Choroid plexus epithelial cell (primary cell): ENCODE data around the gene SMCO4.

Experiments used
- DNase-seq: peaks from one replicate; pipeline ENCODE4 v3.0.0-alpha.2; 2010; ENCODE audit warnings: low read depth
- H3K4me3 ChIP-seq: 2 replicates; pipeline ENCODE4 v1.5.1; 2011; ENCODE audit warnings: low read depth, mild to moderate bottlenecking, control low read depth, low read length, moderate library complexity
- TF ChIP-seq, protein P1 (sequence below): conservative IDR thresholded peaks from 2 replicates; pipeline ENCODE4 v1.5.1; 2011; ENCODE audit warnings: low read depth, mild to moderate bottlenecking, control low read depth, inconsistent platforms, low read length, moderate library complexity

Gene SMCO4

DNA sequence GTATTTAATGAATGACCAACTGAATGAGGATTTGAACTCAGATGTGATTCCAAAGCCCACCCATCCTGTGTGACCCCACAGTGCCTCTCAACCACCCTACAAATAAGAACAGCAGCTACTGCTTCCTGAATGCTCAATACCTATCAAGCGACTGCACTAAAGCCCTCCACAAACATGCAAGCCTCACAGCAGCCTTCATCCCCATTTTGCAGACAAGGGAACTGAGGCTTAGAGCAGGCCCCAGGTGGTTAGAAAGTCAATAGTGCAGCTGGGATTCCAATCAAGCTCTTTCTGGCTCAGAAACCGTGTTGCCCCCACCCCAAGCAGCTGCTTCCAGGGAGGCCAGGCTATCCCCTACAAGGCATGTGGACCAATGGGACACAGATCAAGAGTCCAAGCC, 57.2 kb downstream of the SMCO4 start:
- H3K4me3 ChIP-seq = no peak overlapping the region
- TF ChIP-seq, protein P1, sequence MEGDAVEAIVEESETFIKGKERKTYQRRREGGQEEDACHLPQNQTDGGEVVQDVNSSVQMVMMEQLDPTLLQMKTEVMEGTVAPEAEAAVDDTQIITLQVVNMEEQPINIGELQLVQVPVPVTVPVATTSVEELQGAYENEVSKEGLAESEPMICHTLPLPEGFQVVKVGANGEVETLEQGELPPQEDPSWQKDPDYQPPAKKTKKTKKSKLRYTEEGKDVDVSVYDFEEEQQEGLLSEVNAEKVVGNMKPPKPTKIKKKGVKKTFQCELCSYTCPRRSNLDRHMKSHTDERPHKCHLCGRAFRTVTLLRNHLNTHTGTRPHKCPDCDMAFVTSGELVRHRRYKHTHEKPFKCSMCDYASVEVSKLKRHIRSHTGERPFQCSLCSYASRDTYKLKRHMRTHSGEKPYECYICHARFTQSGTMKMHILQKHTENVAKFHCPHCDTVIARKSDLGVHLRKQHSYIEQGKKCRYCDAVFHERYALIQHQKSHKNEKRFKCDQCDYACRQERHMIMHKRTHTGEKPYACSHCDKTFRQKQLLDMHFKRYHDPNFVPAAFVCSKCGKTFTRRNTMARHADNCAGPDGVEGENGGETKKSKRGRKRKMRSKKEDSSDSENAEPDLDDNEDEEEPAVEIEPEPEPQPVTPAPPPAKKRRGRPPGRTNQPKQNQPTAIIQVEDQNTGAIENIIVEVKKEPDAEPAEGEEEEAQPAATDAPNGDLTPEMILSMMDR = no peak
- no peak for DNase-seq

DNA sequence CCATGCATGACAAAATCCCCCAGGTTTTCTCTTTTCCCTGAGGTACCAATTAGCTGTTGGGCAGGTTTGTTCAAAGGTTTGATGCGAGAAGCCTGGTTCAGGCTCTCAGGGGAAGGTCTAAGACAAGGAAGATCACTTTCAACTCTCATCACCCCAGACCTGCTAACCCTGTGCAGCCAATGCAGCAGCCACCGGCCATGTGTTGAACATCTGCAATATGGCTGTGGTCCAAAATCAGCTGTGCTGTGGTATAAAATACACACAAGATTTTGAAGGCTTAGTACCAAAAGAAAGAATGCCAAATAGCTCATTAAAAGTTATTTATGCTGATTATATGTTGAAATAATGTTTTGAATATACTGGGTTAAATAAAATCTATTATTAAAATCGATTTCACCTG, 58.5 kb downstream of the SMCO4 start:
- TF ChIP-seq, protein P1 = no peak
- no peak overlapping the region for H3K4me3 ChIP-seq
- DNase-seq = peak; percentile 73

DNA sequence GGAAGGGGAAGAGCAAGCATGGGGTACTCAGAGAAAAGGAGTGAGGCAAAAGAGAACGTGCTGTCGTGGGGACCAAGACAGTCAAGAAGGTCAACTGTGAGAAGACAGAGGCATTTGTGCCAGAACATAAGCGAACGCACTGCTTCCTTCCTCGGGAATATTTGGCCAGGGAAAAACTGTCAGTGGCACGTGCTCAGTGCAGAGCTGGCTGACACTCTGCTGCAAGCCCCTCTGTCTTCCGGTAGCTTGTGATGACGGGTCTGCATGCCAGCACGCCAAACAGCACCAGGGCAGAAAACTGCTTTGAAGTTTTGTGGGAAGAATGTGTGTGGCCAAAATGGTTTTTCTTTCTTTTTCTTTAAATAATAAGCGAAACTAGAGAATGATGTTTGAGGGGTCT, 60.6 kb downstream of the SMCO4 start:
- DNase-seq = no peak
- H3K4me3 ChIP-seq = no peak overlapping the region
- TF ChIP-seq, protein P1 = no peak

GRCh38 chr11:93481696-93482095, 61.5 kb downstream of the SMCO4 start:
- DNase-seq = no peak
- no peak overlapping the region for H3K4me3 ChIP-seq
- TF ChIP-seq, protein P1 = no peak

GRCh38 chr11:93481279-93481678, 61.9 kb downstream of the SMCO4 start:
- DNase-seq = no peak
- TF ChIP-seq, protein P1 = no peak
- no peak overlapping the region for H3K4me3 ChIP-seq

- TF ChIP-seq, protein P1 = no peak
- DNase-seq = no peak
Observed at GRCh38 chr11:93480756-93481155, 62.4 kb downstream of the SMCO4 start.

DNA sequence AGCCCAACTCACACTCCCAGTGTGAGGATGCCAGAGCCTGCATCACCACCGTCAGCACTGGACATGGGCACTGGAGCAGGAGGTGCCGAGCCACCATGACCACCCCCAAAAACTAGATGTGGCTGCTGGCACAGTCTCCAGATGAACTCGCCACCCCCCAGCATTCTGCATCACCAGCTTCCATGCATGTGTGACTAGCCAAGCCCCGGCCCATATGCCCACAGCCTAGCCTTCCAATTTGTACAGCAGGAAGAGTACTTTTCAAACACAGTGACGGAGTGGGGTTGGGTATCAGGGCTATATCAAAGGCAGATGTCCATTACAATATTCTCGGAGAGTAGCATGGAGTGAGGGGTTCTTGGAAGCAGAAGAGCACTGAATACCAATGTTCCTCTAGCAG, 62.9 kb downstream of the SMCO4 start:
- TF ChIP-seq, protein P1 = no peak
- no peak overlapping the region for H3K4me3 ChIP-seq
- no peak for DNase-seq

More at GRCh38 chr11:93480756-93481155, 62.4 kb downstream of the SMCO4 start:
- no peak overlapping the region for H3K4me3 ChIP-seq
